Measurements from ENCODE around the gene SETD1B.

DNA sequence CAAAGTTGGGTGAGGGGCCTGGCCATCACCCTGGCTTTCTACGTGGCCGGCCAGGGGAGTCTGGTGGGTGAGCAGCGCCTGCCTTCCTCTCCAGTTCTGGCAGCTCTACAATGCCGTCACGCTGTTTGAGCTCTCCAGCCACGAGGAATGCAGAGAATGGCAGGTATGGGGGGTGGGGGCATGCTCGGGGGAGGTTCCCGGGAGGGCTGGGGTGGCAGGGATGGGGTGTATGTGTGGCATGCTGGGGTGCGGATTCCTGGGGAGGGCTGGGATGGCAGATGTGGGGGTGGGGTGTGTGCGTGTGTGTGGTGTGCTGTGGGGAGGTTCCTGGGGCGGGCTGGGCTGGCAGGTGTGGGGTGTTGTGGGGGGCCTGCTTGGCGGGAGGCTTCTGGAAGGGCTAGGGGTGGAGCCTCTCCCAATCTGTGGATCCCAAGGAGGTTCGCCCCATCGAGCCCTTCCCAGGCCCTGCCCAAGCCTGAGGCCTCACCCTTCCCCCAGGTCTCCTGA lies 28.8 kb upstream of the SETD1B start:
- TF ChIP-seq, protein P1, sequence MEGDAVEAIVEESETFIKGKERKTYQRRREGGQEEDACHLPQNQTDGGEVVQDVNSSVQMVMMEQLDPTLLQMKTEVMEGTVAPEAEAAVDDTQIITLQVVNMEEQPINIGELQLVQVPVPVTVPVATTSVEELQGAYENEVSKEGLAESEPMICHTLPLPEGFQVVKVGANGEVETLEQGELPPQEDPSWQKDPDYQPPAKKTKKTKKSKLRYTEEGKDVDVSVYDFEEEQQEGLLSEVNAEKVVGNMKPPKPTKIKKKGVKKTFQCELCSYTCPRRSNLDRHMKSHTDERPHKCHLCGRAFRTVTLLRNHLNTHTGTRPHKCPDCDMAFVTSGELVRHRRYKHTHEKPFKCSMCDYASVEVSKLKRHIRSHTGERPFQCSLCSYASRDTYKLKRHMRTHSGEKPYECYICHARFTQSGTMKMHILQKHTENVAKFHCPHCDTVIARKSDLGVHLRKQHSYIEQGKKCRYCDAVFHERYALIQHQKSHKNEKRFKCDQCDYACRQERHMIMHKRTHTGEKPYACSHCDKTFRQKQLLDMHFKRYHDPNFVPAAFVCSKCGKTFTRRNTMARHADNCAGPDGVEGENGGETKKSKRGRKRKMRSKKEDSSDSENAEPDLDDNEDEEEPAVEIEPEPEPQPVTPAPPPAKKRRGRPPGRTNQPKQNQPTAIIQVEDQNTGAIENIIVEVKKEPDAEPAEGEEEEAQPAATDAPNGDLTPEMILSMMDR (IDR thresholded peaks at IDR 0.05): no peak
- TF ChIP-seq POLR2A (IDR thresholded peaks at IDR 0.05; ENCODE audit: low read depth): no peak
- TF ChIP-seq EP300 (IDR thresholded peaks at IDR 0.05): no peak
